WI38 (cell line): Measurements from ENCODE around the gene GDF9.

Source experiments
- H3K4me3 ChIP-seq: 2 replicates; pipeline ENCODE4 v1.5.1; 2011; ENCODE audit warnings: low read depth, mild to moderate bottlenecking, control low read depth, low read length
- CTCF ChIP-seq: IDR thresholded peaks from 2 replicates; pipeline ENCODE4 v1.5.1; 2012; ENCODE audit warnings: low read depth, mild to moderate bottlenecking, control low read depth, low read length

The GDF9 gene

GRCh38 chr5:132848270-132848669 lies 18.0 kb downstream of the GDF9 start:
- H3K4me3 ChIP-seq, result no peak overlapping the region
- TF ChIP-seq CTCF, result no peak

- TF ChIP-seq CTCF, result no peak
- no peak overlapping the region for H3K4me3 ChIP-seq
Measured at GRCh38 chr5:132841305-132841704, 25.0 kb downstream of the GDF9 start.

GRCh38 chr5:132840896-132841295 lies 25.4 kb downstream of the GDF9 start:
- TF ChIP-seq CTCF, result no peak
- H3K4me3 ChIP-seq, result no peak overlapping the region

- no peak for TF ChIP-seq CTCF
- no peak overlapping the region for H3K4me3 ChIP-seq
Measured at GRCh38 chr5:132840313-132840712, 26.0 kb downstream of the GDF9 start.

- TF ChIP-seq CTCF, result no peak
- H3K4me3 ChIP-seq, result no peak overlapping the region
Measured at GRCh38 chr5:132839426-132840301, 26.6 kb downstream of the GDF9 start.

GRCh38 chr5:132838516-132839282 lies 27.6 kb downstream of the GDF9 start:
- no peak overlapping the region for H3K4me3 ChIP-seq
- no peak for TF ChIP-seq CTCF

GRCh38 chr5:132837868-132838267 lies 28.4 kb downstream of the GDF9 start:
- no peak for TF ChIP-seq CTCF
- no peak overlapping the region for H3K4me3 ChIP-seq
